PC-3 (cell line): ENCODE results near the gene UPB1.

Experiments used
- CTCF ChIP-seq: fragments of 300-600 bp; sonication (generic); conservative IDR thresholded peaks from 2 replicates; pipeline ENCODE4 v1.5.1; 2017; ENCODE audit warnings: antibody characterized with exemption, low read depth, mild to moderate bottlenecking, low read length
- EZH2phosphoT487 ChIP-seq: fragments of 300-600 bp; sonication (generic); IDR thresholded peaks from 2 replicates; pipeline ENCODE4 v1.6.1; 2018; ENCODE audit warnings: mild to moderate bottlenecking, antibody characterized with exemption, low read length, borderline replicate concordance

GRCh38 chr22:24564376-24565058, 69.4 kb downstream of the UPB1 start:
- TF ChIP-seq CTCF, result no peak
- no peak for TF ChIP-seq EZH2phosphoT487
